Stimulated activated memory B cell treated with anti-CD40 and anti-IgM and Interleukin-4, amounts not matched to agents 10 μg/mL and 1 μg/mL and 100 μg/mL, for 72 hours (primary cell): Measurements from ENCODE around the gene FYN.
"Not testable (repeated sequence)": the region's sequence is repeated elsewhere in the genome, so short reads cannot be mapped to it uniquely, and the experiment has no call there.

Source experiments
- ATAC-seq: fragments of 150-1000 bp; cut with Tn5 transposase; 2 replicates; pipeline ENCODE4 v1.10.0; 2021
- H3K27ac Mint-ChIP-seq: one replicate; pipeline ENCODE4 v1.8.0; 2022; ENCODE audit warnings: mild to moderate bottlenecking, mixed read lengths
- H3K27me3 Mint-ChIP-seq: one replicate; pipeline ENCODE4 v1.8.0; 2022; ENCODE audit warnings: mixed read lengths
- H3K36me3 Mint-ChIP-seq: one replicate; pipeline ENCODE4 v1.8.0; 2022; ENCODE audit warnings: mixed read lengths
- H3K4me1 Mint-ChIP-seq: one replicate; pipeline ENCODE4 v1.8.0; 2022; ENCODE audit warnings: mixed read lengths
- H3K4me3 Mint-ChIP-seq: one replicate; pipeline ENCODE4 v1.8.0; 2022; ENCODE audit warnings: mild to moderate bottlenecking, moderate library complexity, mixed read lengths
- H3K9me3 Mint-ChIP-seq: one replicate; pipeline ENCODE4 v1.8.0; 2022; ENCODE audit warnings: mixed read lengths

Gene FYN

GRCh38 chr6:111835807-111836206, 37.4 kb downstream of the FYN start:
- peaks cover 55% of the 10 kb centered on the region for H3K4me1 Mint-ChIP-seq
- no peak overlapping the region for H3K4me3 Mint-ChIP-seq
- peaks cover 3% of the 10 kb centered on the region for H3K9me3 Mint-ChIP-seq
- no peak for ATAC-seq
- no peak overlapping the region for H3K27ac Mint-ChIP-seq
- no peaks in the 10 kb centered on the region for H3K27me3 Mint-ChIP-seq
- H3K36me3 Mint-ChIP-seq = peaks cover 37% of the 10 kb centered on the region

GRCh38 chr6:111835398-111835797, 37.9 kb downstream of the FYN start:
- peaks cover 56% of the 10 kb centered on the region for H3K4me1 Mint-ChIP-seq
- H3K4me3 Mint-ChIP-seq, H3K27me3 Mint-ChIP-seq, H3K27ac Mint-ChIP-seq, ATAC-seq, H3K9me3 Mint-ChIP-seq: not testable (repeated sequence)
- peaks cover 39% of the 10 kb centered on the region for H3K36me3 Mint-ChIP-seq

GRCh38 chr6:111834356-111834755, 38.9 kb downstream of the FYN start:
- Mint-ChIP-seq H3K27ac (no peak overlapping the region), H3K4me1 (peaks cover 60% of the 10 kb centered on the region), H3K36me3 (peaks cover 46% of the 10 kb centered on the region), H3K9me3 (peaks cover 3% of the 10 kb centered on the region), H3K4me3 (no peak overlapping the region), H3K27me3 (no peaks in the 10 kb centered on the region)
- ATAC-seq = no peak

GRCh38 chr6:111832833-111833418, 40.3 kb downstream of the FYN start:
- Mint-ChIP-seq H3K4me1 (peaks cover 46% of the 10 kb centered on the region), H3K27ac (peak overlapping the region; percentile 31), H3K36me3 (peaks cover 56% of the 10 kb centered on the region), H3K27me3 (no peaks in the 10 kb centered on the region), H3K4me3 (no peak overlapping the region), H3K9me3 (peaks cover 3% of the 10 kb centered on the region)
- no peak for ATAC-seq

- peaks cover 44% of the 10 kb centered on the region for H3K4me1 Mint-ChIP-seq
- H3K36me3 Mint-ChIP-seq = peaks cover 51% of the 10 kb centered on the region
- no peak for ATAC-seq
- no peak overlapping the region for H3K27ac Mint-ChIP-seq
- no peak overlapping the region for H3K4me3 Mint-ChIP-seq
- no peaks in the 10 kb centered on the region for H3K9me3 Mint-ChIP-seq
- no peaks in the 10 kb centered on the region for H3K27me3 Mint-ChIP-seq
These were observed 41.8 kb downstream of the FYN start for GRCh38 chr6:111831408-111831807.

GRCh38 chr6:111829998-111830397, 43.3 kb downstream of the FYN start:
- H3K4me1 Mint-ChIP-seq = peaks cover 45% of the 10 kb centered on the region
- no peaks in the 10 kb centered on the region for H3K9me3 Mint-ChIP-seq
- H3K36me3 Mint-ChIP-seq = peaks cover 46% of the 10 kb centered on the region
- no peak for ATAC-seq
- no peak overlapping the region for H3K4me3 Mint-ChIP-seq
- no peaks in the 10 kb centered on the region for H3K27me3 Mint-ChIP-seq
- H3K27ac Mint-ChIP-seq = no peak overlapping the region

GRCh38 chr6:111829581-111829980, 43.7 kb downstream of the FYN start:
- no peaks in the 10 kb centered on the region for H3K27me3 Mint-ChIP-seq
- no peak for ATAC-seq
- H3K4me3 Mint-ChIP-seq = no peak overlapping the region
- H3K27ac Mint-ChIP-seq = no peak overlapping the region
- no peaks in the 10 kb centered on the region for H3K9me3 Mint-ChIP-seq
- peaks cover 42% of the 10 kb centered on the region for H3K36me3 Mint-ChIP-seq
- H3K4me1 Mint-ChIP-seq = peaks cover 45% of the 10 kb centered on the region

- no peak overlapping the region for H3K27ac Mint-ChIP-seq
- peaks cover 45% of the 10 kb centered on the region for H3K4me1 Mint-ChIP-seq
- no peaks in the 10 kb centered on the region for H3K27me3 Mint-ChIP-seq
- H3K4me3 Mint-ChIP-seq = no peak overlapping the region
- no peaks in the 10 kb centered on the region for H3K9me3 Mint-ChIP-seq
- peaks cover 34% of the 10 kb centered on the region for H3K36me3 Mint-ChIP-seq
- no peak for ATAC-seq
These were observed 44.4 kb downstream of the FYN start for GRCh38 chr6:111828809-111829208.

GRCh38 chr6:111825439-111826086, 47.7 kb downstream of the FYN start:
- H3K9me3 Mint-ChIP-seq = no peaks in the 10 kb centered on the region
- ATAC-seq = no peak
- peaks cover 35% of the 10 kb centered on the region for H3K36me3 Mint-ChIP-seq
- no peaks in the 10 kb centered on the region for H3K27me3 Mint-ChIP-seq
- peaks cover 49% of the 10 kb centered on the region for H3K4me1 Mint-ChIP-seq
- no peak overlapping the region for H3K4me3 Mint-ChIP-seq
- peak overlapping the region; percentile 66 for H3K27ac Mint-ChIP-seq

- ATAC-seq = peak; percentile 34
- Mint-ChIP-seq H3K27ac (peak overlapping the region; percentile 66), H3K9me3 (no peaks in the 10 kb centered on the region), H3K4me1 (peaks cover 42% of the 10 kb centered on the region), H3K4me3 (peak overlapping the region; percentile 18), H3K27me3 (no peaks in the 10 kb centered on the region), H3K36me3 (peaks cover 28% of the 10 kb centered on the region)
These were observed 48.5 kb downstream of the FYN start for GRCh38 chr6:111824608-111825337.

- H3K27me3 Mint-ChIP-seq = no peaks in the 10 kb centered on the region
- no peaks in the 10 kb centered on the region for H3K9me3 Mint-ChIP-seq
- peaks cover 26% of the 10 kb centered on the region for H3K36me3 Mint-ChIP-seq
- H3K27ac Mint-ChIP-seq = peak overlapping the region; percentile 66
- no peak overlapping the region for H3K4me3 Mint-ChIP-seq
- H3K4me1 Mint-ChIP-seq = peaks cover 49% of the 10 kb centered on the region
- ATAC-seq = peak; percentile 67
These were observed 49.2 kb downstream of the FYN start for GRCh38 chr6:111823831-111824607.

- no peak overlapping the region for H3K4me3 Mint-ChIP-seq
- no peaks in the 10 kb centered on the region for H3K9me3 Mint-ChIP-seq
- no peak for ATAC-seq
- H3K27ac Mint-ChIP-seq = peak overlapping the region; percentile 66
- H3K4me1 Mint-ChIP-seq = peaks cover 58% of the 10 kb centered on the region
- peaks cover 23% of the 10 kb centered on the region for H3K36me3 Mint-ChIP-seq
- H3K27me3 Mint-ChIP-seq = no peaks in the 10 kb centered on the region
These were observed 50.2 kb downstream of the FYN start for GRCh38 chr6:111823012-111823411.

- Mint-ChIP-seq H3K4me3 (no peak overlapping the region), H3K27ac (peak overlapping the region; percentile 72), H3K27me3 (no peaks in the 10 kb centered on the region)
These were observed 53.8 kb downstream of the FYN start for GRCh38 chr6:111819458-111819857.

GRCh38 chr6:111818539-111819226, 54.6 kb downstream of the FYN start:
- peak overlapping the region; percentile 58 for H3K4me3 Mint-ChIP-seq
- peak overlapping the region; percentile 72 for H3K27ac Mint-ChIP-seq
- peaks cover 38% of the 10 kb centered on the region for H3K4me1 Mint-ChIP-seq
- peaks cover 18% of the 10 kb centered on the region for H3K36me3 Mint-ChIP-seq
- ATAC-seq = peak; percentile 85
- H3K9me3 Mint-ChIP-seq = no peaks in the 10 kb centered on the region
- no peaks in the 10 kb centered on the region for H3K27me3 Mint-ChIP-seq

More at GRCh38 chr6:111819458-111819857, 53.8 kb downstream of the FYN start:
- Mint-ChIP-seq H3K36me3 (peaks cover 13% of the 10 kb centered on the region), H3K9me3 (no peaks in the 10 kb centered on the region), H3K4me1 (peaks cover 46% of the 10 kb centered on the region)
- ATAC-seq = no peak
